GM21390 (cell line): ENCODE data around the gene RHOT2.

Source experiments
- ATAC-seq: cut with Tn5 transposase; IDR thresholded peaks from one replicate; pipeline ENCODE4 v1.9.1; 2021; ENCODE audit not compliant: unreplicated experiment

RHOT2 gene

DNA sequence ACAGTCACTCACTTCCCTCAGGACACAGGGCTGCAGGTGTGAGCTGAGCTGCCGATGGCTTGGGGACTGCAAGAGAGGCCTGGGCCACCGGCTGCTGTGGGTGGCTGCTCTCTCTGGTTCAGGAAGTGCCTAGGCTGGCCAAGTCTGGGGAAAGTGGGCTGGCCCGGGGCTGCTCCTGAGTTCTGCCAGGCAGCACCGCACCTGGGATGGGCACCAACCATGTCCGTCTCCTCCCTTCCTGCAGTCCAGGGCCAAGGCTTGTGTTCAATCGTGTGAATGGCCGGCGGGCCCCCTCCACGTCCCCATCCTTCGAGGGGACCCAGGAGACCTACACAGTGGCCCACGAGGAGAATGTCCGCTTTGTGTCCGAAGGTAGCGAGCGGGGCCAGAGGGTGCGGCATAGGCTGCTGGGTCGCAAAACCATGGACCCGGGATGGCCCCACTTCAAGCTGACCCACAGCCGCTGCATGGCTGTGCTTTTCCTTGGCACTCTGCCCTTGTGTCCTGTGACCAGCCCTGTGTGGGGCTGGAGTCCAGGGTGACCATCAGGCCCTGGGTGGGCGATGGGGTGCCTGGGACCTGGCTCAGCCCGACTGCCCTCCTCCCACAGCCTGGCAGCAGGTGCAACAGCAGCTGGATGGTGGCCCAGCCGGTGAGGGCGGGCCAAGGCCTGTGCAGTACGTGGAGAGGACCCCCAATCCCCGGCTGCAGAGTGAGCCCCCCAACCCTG, 20.6 kb upstream of the RHOT2 start:
- no peak for ATAC-seq

DNA sequence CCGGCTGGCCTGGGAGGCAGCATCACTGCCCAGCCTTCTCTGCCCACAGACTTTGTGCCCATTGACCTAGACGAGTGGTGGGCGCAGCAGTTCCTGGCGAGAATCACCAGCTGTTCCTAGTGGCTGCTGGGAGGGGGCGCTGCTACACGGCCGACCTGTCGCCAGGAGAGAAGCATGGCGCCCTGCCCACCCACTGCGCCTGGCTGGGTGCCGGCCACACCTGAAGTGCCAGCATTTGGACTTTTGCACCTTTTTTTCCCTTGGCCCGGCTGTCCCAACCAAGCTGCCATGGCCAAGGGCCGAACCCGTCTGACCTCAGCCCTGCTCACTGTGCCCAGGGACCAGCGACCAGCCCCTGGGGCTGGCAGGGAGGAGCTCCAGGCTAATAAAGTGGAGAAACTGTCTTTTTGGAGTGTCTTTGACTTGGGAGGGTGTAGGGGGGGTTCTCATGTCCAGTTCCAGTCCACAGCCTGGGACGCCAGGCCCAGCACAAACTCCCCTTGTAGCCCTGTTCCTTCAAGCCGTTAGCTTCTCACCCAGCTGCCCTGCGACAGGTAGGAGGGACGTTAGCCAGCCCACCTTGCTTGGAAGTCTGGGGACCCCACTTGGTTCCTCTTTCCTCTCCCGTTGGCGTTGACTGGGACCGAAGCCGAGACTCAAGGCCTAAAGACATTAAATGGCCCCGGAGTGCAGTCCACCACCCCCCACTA, 19.7 kb upstream of the RHOT2 start:
- ATAC-seq: no peak

GRCh38 chr16:648781-649589, 18.9 kb upstream of the RHOT2 start, which contains the start of gene WDR90:
TSS of gene WDR90 (plus strand) at chr16:649365. CDS start at chr16:649417, 52 bp downstream.
- peak; percentile 70 for ATAC-seq

GRCh38 chr16:649631-650030, 18.3 kb upstream of the RHOT2 start:
- ATAC-seq: peak; percentile 14

DNA sequence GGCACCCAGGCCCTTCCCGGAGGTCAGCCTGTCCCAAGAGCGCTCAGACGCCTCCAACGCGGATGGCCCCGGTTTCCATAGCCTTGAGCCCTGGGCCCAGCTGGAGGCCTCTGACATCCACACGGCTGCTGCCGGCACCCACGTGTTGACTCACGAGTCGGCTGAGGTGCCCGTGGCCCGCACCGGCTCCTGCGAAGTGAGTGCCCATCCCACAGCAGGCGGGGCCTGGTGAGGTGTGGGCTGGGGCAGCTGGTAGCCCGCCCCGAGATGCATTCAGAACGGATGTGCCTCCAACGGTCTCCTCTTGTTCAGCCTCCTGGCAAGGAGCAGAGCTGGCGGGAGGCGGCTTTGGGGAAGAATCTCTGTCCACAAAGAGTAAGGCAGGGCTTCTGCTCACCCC, 16.1 kb upstream of the RHOT2 start:
- ATAC-seq: no peak

DNA sequence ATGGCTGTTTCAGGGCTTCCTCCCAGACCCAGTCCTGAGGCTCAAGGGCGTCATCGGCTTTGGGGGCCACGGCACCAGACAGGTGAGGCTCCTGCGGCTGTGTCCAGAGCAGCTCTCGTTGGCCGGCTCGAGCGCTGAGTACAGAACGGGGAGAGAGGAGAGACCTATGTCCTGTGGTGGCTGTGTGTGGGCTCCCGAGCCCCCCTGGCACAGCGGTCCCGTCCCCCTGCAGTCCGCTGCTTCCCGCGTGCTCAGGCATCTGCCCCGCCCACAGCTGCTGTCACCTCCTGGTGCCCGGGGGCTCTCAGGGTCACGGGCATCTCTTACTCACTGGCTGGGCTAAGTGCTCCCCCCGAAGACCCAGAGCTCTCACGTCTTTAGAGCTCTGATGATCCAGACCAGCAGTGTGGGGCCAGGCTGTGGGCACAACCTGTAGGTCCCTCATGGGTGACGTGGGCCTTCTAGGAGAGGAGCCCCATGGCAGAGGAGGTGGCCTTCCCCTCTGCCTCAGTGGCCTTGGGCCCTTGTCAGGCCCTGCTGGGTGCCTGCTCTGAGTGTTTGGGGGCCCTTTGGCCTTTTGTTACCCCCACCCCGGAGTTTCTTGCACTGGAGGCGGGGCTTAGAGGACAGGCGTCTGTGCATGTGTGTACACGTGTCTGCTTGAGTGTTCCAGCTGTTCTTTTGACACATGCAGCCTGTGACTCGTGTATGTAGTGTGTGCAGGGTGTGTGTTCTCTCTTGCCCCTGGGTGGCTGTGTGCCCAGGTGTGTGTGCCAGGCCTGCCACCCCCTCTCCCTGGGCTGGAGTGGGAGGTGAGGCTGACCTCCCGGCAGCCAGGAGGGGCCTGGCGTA, 15.3 kb upstream of the RHOT2 start:
- ATAC-seq: no peak

DNA sequence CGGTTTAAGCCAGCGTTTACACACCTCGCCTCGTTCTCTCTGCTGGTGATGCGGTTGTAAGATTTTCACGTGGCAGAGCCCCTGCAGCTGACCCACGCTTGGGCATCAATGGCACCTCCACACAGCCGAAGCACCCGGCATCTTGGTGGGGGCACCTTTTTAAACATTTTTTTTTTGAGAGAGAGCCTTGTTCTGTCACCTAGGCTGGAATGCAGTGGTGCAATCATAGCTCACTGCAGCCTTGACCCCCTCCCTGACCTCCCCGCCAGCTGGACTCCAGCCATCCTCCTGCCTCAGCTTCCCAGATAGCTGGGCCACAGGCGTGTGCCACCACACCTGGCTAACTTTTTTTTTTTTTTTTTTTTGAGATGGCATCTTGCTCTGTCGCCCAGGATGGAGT, 13.9 kb upstream of the RHOT2 start:
- ATAC-seq: no peak

- ATAC-seq: no peak
Measured at GRCh38 chr16:657487-657886, 10.4 kb upstream of the RHOT2 start.

DNA sequence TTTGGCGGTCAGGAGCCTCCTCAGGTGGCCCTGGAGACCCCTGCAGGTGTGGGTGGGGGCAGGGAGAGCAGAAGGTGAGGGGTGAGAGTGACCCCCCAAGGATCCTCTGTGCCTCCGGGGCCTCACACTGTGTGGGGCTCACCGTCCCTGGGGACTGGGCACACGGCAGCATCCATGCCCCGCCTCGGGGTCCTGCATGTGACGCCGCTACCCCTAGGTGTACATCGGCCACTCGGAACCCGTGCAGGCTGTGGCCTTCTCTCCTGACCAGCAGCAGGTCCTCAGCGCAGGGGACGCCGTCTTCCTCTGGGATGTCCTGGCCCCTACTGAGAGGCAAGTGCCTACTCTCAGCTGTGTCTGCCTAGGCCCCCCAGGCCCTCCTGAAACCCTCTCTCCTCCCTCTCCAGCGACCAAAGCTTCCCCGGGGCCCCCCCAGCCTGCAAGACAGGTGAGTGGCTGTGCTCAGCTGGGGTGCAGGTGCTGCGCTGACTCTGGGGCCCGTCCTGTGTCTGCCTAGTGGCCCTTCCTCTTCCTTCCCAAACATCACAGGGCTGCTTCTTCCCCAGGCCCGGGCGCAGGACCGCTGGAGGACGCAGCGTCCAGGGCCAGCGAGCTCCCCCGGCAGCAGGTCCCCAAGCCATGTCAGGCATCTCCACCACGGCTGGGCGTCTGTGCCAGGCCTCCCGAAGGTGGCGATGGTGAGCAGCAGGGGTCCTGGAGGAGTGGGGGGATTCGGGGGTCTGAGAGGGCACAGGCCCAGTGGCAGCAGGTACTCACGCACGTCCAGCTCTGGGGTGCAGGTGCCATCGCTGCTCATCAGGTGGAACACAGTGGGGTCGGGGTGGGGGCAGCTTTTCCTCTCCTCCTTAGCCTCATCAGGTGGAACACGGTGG, 9.0 kb upstream of the RHOT2 start:
- ATAC-seq: no peak

- no peak for ATAC-seq
Measured at GRCh38 chr16:659618-660017, 8.3 kb upstream of the RHOT2 start.

DNA sequence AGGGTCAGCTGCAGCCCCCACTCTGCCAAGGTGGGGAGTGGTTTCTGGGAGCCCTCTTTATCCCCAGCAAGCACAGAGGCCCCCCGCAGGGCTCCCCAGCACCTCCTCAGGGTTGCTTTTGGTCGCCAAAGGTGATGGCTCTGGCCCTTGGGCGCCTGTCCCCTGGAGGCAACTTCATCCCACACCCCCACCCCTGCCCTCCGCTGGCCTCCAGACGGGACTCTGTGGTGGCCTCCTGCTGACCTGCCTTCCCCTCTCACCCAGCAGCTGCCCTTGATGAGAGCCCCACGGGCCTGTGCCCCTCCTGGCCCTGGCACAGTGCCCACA, 7.8 kb upstream of the RHOT2 start:
- no peak for ATAC-seq

DNA sequence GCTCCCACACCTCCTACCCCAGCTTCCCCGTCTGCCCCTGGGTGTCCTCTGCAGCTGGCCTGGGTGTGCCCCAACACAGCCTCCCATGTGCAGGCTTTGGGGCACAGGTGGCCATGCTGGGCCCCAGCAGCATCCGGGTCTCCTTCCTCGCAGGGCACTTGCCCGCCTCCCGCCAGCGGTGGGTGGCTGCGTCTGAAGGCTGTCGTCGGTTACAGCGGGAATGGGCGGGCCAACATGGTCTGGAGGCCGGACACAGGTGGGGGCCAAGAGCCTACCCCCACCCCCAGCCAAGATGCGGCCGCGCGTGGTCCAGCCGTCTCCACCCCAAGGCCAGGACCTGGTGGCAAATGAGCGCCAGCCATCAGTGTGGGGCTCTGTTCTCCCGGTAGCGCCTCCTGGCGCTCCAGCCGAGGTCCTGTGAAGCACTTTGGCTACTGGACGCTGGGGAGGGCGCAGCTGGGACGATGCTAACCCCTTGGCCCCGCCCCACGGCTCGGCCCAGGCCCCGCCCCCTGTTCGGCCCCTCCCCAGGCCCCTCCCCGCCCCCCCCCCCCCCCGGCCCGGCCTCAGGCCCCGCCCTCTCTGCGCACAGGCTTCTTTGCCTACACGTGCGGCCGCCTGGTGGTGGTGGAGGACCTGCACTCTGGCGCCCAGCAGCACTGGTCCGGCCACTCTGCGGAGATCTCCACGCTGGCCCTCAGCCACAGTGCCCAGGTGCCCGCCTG, 7.3 kb upstream of the RHOT2 start:
- ATAC-seq: peak; percentile 46

- no peak for ATAC-seq
Measured at GRCh38 chr16:661184-661821, 6.6 kb upstream of the RHOT2 start.

GRCh38 chr16:662095-662494, 5.8 kb upstream of the RHOT2 start:
- ATAC-seq: no peak

GRCh38 chr16:662597-662996, 5.3 kb upstream of the RHOT2 start:
- ATAC-seq: no peak

DNA sequence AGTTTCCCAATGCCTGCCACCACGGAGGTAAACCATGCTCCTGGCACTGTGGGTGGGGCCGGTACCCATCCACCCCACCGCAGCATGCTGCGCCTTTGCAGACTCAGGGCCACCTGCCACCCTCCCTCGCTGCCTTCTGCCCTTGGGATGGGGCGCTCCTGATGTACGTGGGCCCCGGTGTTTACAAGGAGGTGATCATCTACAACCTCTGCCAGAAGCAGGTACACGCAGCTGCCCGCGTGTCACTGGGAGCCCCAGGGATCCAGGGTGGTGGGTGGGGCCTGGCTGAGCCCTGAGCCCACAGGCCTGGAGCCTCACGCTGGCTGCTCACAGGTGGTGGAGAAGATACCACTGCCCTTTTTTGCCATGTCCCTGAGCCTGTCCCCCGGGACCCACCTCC, 1.4 kb upstream of the RHOT2 start:
- ATAC-seq: no peak

DNA sequence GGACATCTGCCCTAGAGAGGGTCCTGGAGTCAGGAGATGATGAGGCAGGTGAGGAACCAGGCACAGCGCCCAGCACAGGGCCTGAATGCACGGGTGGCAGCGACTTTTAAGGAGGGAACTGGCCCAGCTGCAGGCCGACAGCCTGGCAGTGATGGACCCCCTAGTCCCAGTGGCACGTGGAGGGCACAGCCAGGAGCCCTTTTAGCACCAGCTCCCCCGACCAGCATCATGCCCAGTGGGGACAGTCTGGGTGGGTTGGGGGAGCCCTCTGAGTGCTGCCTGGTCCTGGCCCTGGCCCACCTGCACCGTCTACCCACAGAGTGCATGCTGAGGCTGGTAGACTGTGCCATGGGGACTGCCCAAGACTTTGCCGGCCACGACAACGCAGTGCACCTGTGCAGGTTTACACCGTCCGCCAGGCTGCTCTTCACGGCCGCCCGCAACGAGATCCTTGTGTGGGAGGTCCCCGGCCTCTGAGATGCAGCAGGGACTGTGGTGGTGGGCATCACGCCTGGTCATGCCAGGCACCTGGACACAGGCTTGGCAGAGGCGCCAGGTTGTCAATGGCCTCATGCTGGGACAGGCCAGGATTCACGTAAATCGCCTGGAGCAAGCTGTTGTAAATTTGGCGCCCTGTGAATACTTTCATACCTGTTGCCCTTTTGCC, 686 bp upstream of the RHOT2 start:
- ATAC-seq: no peak

DNA sequence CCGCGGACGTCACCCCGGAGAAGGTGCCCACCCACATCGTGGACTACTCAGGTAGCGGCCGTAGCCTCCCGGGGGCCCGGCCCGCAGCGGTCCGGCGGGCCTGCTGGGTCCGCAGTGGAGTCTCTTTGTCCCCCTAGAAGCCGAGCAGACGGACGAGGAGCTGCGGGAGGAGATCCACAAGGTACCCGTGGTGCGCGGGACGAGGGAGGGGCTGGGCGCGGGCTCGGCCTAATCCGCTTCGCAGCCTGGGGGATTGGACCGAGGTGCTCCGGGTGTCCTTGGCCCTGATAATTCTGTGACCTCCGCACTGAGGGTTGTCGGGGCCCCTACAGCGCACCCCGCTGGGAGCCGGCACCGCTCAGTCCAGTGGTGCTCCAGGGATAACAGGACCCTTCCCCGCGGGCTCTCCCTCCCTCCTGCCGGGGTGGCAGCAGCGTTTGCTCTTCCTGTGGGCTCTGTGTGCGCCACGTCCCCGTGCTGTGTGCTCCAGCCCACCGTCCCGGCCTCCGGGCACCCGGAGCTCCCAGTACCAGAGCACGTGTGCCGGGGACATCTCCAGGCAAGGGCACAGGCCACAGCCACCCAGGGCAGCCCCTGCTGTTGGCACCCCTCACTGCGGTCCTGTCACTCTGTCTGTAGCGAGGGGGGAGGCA, 713 bp downstream of the RHOT2 start:
- no peak for ATAC-seq
